ENCODE measurements around the gene CFHR1.
"Not testable (repeated sequence)": the region's sequence is repeated elsewhere in the genome, so short reads cannot be mapped to it uniquely, and the experiment has no call there.

The CFHR1 gene

DNA sequence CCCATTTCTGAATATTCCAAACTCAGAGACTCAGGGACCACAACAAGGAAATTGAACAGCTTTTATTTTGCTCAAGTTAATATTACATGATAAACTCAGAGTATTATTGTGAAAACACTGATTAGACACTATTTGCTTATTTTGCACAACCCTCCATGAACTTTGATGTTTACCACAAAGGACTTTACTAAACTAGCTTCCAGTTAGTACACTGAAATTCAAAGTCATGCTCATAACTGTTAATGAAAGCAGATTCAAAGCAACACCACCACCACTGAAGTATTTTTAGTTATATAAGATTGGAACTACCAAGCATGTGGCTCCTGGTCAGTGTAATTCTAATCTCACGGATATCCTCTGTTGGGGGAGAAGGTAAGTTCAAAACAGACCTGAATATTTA is at the start of gene CFHR1:
Gene CFHR1, plus strand, starts transcription at position 201 of the 400 bp plus-strand sequence. Its CDS starts 114 bp downstream, at position 315.
- not testable (repeated sequence) for H3K27ac ChIP-seq (ENCODE audit: low read depth, low read length); H3K27me3 ChIP-seq (ENCODE audit: control insufficient read depth, low read length); H3K4me1 ChIP-seq (ENCODE audit: control insufficient read depth, low read length); H3K9me2 ChIP-seq (replicated peaks; ENCODE audit: control insufficient read depth, low read length); H4K20me1 ChIP-seq (ENCODE audit: control insufficient read depth, insufficient read depth, low read depth, low read length); H3K36me3 ChIP-seq (ENCODE audit: control insufficient read depth, low read length); H3K4me2 ChIP-seq (ENCODE audit: low read length); H3F3A ChIP-seq (ENCODE audit: control insufficient read depth, insufficient read depth); H3K4me3 ChIP-seq (ENCODE audit: low read length); H3K9me3 ChIP-seq (ENCODE audit: control insufficient read depth, insufficient read depth, low read length); H3K79me2 ChIP-seq (ENCODE audit: control insufficient read depth, low read length)

DNA sequence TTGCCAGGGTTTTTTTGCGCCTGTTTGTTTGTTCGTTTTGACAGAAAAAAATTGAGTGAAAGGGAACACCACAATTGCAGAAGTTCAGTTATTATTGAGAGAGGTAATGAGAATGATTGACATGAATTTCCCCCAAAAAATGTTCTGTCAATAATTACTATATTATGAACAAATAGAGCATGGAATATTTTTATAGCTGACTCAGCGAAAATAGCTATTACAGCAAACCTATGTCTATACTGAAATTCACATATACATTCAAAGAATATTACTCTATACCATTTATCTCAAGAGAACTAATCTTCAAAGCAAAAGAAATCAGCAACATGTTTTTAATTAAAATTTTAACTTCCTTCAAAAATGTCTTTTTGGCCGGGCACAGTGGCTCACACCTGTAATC is 49.7 kb upstream of the CFHR1 start:
- not testable (repeated sequence) for H3F3A ChIP-seq (ENCODE audit: control insufficient read depth, insufficient read depth); H3K4me2 ChIP-seq (ENCODE audit: low read length); H3K27ac ChIP-seq (ENCODE audit: low read depth, low read length); H4K20me1 ChIP-seq (ENCODE audit: control insufficient read depth, insufficient read depth, low read depth, low read length); H3K27me3 ChIP-seq (ENCODE audit: control insufficient read depth, low read length); H3K36me3 ChIP-seq (ENCODE audit: control insufficient read depth, low read length); H3K4me3 ChIP-seq (ENCODE audit: low read length); H3K9me3 ChIP-seq (ENCODE audit: control insufficient read depth, insufficient read depth, low read length); H3K4me1 ChIP-seq (ENCODE audit: control insufficient read depth, low read length); H3K79me2 ChIP-seq (ENCODE audit: control insufficient read depth, low read length); H3K9me2 ChIP-seq (replicated peaks; ENCODE audit: control insufficient read depth, low read length)

DNA sequence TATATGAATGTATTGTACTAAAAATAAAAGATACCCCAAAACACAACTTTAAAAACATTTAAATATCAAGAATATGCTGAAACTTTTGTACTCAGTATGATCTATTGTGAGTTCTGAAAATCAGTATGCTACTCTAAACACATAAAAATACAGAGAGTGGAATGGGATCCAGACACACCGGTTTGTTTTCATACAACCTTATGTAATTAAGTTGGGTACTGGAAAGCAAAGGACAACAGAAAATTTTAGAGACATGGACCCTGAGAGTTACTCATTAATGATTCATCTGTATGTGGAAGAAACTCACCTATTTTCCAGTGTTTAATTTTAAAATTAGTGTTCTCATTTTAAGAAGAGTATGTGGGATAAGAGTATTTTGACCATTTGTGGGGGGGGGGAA is 45.8 kb upstream of the CFHR1 start:
- H4K20me1 ChIP-seq (ENCODE audit: control insufficient read depth, insufficient read depth, low read depth, low read length): no peaks in the 10 kb centered on the region
- H3K9me3 ChIP-seq (ENCODE audit: control insufficient read depth, insufficient read depth, low read length): no peaks in the 10 kb centered on the region
- TF ChIP-seq, protein P1, sequence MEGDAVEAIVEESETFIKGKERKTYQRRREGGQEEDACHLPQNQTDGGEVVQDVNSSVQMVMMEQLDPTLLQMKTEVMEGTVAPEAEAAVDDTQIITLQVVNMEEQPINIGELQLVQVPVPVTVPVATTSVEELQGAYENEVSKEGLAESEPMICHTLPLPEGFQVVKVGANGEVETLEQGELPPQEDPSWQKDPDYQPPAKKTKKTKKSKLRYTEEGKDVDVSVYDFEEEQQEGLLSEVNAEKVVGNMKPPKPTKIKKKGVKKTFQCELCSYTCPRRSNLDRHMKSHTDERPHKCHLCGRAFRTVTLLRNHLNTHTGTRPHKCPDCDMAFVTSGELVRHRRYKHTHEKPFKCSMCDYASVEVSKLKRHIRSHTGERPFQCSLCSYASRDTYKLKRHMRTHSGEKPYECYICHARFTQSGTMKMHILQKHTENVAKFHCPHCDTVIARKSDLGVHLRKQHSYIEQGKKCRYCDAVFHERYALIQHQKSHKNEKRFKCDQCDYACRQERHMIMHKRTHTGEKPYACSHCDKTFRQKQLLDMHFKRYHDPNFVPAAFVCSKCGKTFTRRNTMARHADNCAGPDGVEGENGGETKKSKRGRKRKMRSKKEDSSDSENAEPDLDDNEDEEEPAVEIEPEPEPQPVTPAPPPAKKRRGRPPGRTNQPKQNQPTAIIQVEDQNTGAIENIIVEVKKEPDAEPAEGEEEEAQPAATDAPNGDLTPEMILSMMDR (IDR thresholded peaks at IDR 0.05; ENCODE audit: low read depth, low read length, poor library complexity, severe bottlenecking): no peak
- no peak for TF ChIP-seq EZH2phosphoT487 (IDR thresholded peaks at IDR 0.05; ENCODE audit: borderline replicate concordance, low read length)

DNA sequence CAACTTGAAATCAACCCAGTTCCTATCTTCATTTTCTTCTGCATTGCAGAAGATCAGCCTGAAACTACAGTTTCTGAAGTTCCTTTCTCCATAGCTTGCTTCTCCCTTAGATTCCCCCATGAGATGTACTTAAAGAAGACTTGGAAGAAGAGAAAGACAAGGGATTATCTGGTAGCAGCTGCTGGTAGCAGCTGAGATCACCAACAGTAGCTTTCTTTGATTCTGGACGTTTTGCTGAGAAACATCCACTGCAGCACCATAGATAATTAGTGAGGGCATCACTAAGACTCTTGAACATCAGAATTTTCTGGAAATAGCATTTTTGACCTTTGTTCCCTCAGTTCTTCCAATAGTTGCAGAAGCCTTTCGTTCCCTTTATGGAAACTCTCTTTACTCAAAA is 45.4 kb upstream of the CFHR1 start:
- TF ChIP-seq, protein P1 (IDR thresholded peaks at IDR 0.05; ENCODE audit: low read depth, low read length, poor library complexity, severe bottlenecking): no peak
- TF ChIP-seq EZH2phosphoT487 (IDR thresholded peaks at IDR 0.05; ENCODE audit: borderline replicate concordance, low read length): no peak
- no peaks in the 10 kb centered on the region for H3K9me3 ChIP-seq (ENCODE audit: control insufficient read depth, insufficient read depth, low read length)
- no peaks in the 10 kb centered on the region for H3K79me2 ChIP-seq (ENCODE audit: control insufficient read depth, low read length)
- H4K20me1 ChIP-seq (ENCODE audit: control insufficient read depth, insufficient read depth, low read depth, low read length): no peaks in the 10 kb centered on the region
- no peaks in the 10 kb centered on the region for H3K27me3 ChIP-seq (ENCODE audit: control insufficient read depth, low read length)
- no peak overlapping the region for H3K4me2 ChIP-seq (ENCODE audit: low read length)
- H3K9me2 ChIP-seq (replicated peaks; ENCODE audit: control insufficient read depth, low read length): no peaks in the 10 kb centered on the region
- H3K4me1 ChIP-seq (ENCODE audit: control insufficient read depth, low read length): no peaks in the 10 kb centered on the region
- H3K36me3 ChIP-seq (ENCODE audit: control insufficient read depth, low read length): no peaks in the 10 kb centered on the region
- no peak overlapping the region for H3K4me3 ChIP-seq (ENCODE audit: low read length)
- no peak overlapping the region for H3K27ac ChIP-seq (ENCODE audit: low read depth, low read length)
- H3F3A ChIP-seq (ENCODE audit: control insufficient read depth, insufficient read depth): no peaks in the 10 kb centered on the region

More for the DNA sequence above, 45.8 kb upstream of the CFHR1 start:
- Histone ChIP-seq H3K27ac (ENCODE audit: low read depth, low read length) (no peak overlapping the region), H3K27me3 (ENCODE audit: control insufficient read depth, low read length) (no peaks in the 10 kb centered on the region), H3K36me3 (ENCODE audit: control insufficient read depth, low read length) (no peaks in the 10 kb centered on the region), H3F3A (ENCODE audit: control insufficient read depth, insufficient read depth) (no peaks in the 10 kb centered on the region), H3K79me2 (ENCODE audit: control insufficient read depth, low read length) (no peaks in the 10 kb centered on the region), H3K4me2 (ENCODE audit: low read length) (no peak overlapping the region), H3K4me3 (ENCODE audit: low read length) (no peak overlapping the region), H3K9me2 (replicated peaks; ENCODE audit: control insufficient read depth, low read length) (no peaks in the 10 kb centered on the region), H3K4me1 (ENCODE audit: control insufficient read depth, low read length) (no peaks in the 10 kb centered on the region)
